GM13976 (cell line): ENCODE results near the gene RAI14.

ENCODE experiments used
- DNase-seq: peaks from one replicate; pipeline ENCODE4 v3.0.0; 2012; ENCODE audit warnings: low spot score
- in situ Hi-C: fragments of 300-500 bp; cut with MboI; formaldehyde crosslinking; loops from one replicate; pipeline ENCODE4 v1.12.0; 2022; ENCODE audit warnings: low sequenced_read_pairs, mixed read lengths, inconsistent platforms; ENCODE audit not compliant: unreplicated experiment
- TF ChIP-seq, protein P1 (sequence below): IDR thresholded peaks from 2 replicates; pipeline ENCODE4 v1.5.1; 2012; ENCODE audit warnings: borderline replicate concordance, mild to moderate bottlenecking; ENCODE audit not compliant: insufficient read depth; ENCODE audit errors: extremely low read depth, missing control alignments, control extremely low read depth

Gene RAI14

GRCh38 chr5:34838785-34839714, 182.9 kb downstream of the RAI14 start, which contains the start of gene TTC23L:
TTC23L (plus strand) TSS chr5:34839164; CDS start chr5:34840672, 1,508 bp downstream.
- in situ Hi-C loops = no loop called here
- DNase-seq = peak; percentile 95
- TF ChIP-seq, protein P1, sequence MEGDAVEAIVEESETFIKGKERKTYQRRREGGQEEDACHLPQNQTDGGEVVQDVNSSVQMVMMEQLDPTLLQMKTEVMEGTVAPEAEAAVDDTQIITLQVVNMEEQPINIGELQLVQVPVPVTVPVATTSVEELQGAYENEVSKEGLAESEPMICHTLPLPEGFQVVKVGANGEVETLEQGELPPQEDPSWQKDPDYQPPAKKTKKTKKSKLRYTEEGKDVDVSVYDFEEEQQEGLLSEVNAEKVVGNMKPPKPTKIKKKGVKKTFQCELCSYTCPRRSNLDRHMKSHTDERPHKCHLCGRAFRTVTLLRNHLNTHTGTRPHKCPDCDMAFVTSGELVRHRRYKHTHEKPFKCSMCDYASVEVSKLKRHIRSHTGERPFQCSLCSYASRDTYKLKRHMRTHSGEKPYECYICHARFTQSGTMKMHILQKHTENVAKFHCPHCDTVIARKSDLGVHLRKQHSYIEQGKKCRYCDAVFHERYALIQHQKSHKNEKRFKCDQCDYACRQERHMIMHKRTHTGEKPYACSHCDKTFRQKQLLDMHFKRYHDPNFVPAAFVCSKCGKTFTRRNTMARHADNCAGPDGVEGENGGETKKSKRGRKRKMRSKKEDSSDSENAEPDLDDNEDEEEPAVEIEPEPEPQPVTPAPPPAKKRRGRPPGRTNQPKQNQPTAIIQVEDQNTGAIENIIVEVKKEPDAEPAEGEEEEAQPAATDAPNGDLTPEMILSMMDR = no peak

DNA sequence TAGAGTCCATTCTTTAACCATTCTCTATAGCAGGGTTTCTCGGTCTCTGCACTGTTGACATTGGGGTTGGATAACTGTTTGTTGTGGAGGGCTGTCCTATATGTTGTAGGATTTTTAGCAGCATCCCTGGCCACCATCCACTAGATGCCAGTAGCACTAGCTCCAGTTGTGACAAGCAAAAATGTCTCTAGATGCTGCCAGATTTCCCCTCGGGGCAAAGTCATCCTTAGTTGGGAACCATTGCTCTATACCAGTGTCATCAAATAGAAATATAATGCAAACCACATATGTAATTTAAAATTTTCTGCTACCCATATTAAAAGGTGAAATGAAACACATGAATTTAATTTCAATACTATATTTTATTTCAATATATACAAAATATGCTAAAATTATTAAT, 185.7 kb downstream of the RAI14 start:
- DNase-seq = no peak
- in situ Hi-C loops = no loop called here
- TF ChIP-seq, protein P1 = no peak

- no peak for DNase-seq
- in situ Hi-C loops = no loop called here
Observed at GRCh38 chr5:34842554-34842953, 186.4 kb downstream of the RAI14 start.

DNA sequence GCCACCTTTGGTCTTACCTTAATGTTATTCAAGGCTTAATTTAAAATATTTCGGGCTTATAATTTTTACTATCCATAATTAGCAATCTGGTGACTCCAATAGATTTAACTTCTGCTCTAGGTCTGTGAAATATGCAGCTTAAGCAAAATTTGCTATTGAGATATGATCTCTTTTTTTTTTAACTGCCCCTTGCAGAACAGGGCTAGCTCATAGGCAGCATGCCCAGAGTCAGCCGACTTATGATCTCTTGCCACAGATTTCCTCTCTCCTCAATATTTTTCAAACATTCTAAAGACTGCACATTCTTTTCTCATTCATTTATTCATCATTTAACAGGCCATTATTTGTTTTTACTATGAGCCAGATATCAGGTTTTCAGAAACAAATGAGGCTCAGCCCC, 187.4 kb downstream of the RAI14 start:
- TF ChIP-seq, protein P1 = no peak
- no peak for DNase-seq
- in situ Hi-C loops = no loop called here

More at GRCh38 chr5:34842554-34842953, 186.4 kb downstream of the RAI14 start:
- TF ChIP-seq, protein P1 = no peak

DNA sequence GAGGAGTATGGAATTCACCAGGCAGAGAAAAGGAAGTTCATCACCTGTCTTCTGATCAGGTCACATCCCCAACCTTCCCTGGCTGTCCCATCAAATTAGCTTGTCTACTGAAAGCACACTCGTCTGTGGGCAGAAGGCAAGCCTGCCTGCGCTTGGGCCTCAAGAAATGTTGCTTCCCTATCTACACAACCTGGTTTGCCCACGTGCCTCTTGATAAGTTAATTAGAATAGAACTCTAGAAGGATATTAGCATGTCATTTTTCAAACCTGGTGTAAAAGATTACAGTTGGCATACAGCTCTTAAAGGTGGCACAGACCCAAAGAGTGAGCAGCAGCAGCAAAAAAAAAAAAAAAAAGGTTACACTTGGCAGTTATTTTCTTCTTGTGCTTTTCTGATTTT, 188.0 kb downstream of the RAI14 start:
- TF ChIP-seq, protein P1 = no peak
- no peak for DNase-seq
- in situ Hi-C loops = no loop called here

DNA sequence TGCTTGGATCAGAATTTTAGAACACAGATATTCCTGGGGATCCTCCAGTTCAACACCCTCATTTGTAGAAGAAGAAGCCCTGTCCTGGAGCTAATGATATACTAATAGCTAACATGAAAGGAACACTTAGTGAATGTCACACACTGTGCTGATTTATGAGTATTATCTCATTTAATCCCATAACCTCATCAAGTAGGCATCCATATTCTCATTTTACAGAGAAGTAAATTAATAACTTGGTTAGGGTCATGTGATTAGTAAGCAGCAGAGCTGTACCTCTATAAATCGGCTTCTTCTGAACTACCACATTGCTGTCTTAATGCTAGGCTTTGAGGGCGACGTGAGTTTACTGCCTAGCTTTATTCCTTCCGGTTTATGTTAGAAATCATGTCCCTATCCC, 188.9 kb downstream of the RAI14 start:
- no peak for DNase-seq
- in situ Hi-C loops = no loop called here
- TF ChIP-seq, protein P1 = no peak

DNA sequence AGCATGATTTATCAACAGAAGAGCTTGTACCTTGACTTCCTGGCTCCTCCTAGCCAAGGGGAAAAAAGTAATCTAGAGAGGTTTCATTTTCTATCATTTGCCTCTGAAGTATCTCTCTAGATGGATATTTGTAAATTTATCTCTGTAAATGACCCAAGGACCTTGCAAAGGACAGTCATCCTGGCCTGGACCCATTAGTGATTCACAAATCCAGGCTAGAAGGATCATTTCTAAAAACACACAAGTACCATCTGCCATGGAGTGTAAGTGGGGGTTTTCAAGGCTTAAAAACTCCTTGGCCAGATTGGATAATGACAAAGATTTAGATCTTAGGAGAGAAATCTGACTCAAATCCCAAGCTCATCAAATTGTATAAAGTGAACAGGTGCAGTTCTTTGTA, 190.9 kb downstream of the RAI14 start:
- DNase-seq = no peak

More for the DNA sequence above, 190.9 kb downstream of the RAI14 start:
- TF ChIP-seq, protein P1 = no peak
- in situ Hi-C loops = no loop called here
